ENCODE measurements around the gene USP24.
A peak's percentile ranks its signal among the peaks of the same experiment; 100 is the strongest.
"Not testable (repeated sequence)": the region's sequence is repeated elsewhere in the genome, so short reads cannot be mapped to it uniquely, and the experiment has no call there.

Gene USP24

GRCh38 chr1:55037733-55038551 lies 177.2 kb downstream of the USP24 start:
- no peak for DNase-seq (ENCODE audit: low read depth)

- DNase-seq (ENCODE audit: low read depth) = no peak
Measured at GRCh38 chr1:55035904-55036303, 179.3 kb downstream of the USP24 start.

DNA sequence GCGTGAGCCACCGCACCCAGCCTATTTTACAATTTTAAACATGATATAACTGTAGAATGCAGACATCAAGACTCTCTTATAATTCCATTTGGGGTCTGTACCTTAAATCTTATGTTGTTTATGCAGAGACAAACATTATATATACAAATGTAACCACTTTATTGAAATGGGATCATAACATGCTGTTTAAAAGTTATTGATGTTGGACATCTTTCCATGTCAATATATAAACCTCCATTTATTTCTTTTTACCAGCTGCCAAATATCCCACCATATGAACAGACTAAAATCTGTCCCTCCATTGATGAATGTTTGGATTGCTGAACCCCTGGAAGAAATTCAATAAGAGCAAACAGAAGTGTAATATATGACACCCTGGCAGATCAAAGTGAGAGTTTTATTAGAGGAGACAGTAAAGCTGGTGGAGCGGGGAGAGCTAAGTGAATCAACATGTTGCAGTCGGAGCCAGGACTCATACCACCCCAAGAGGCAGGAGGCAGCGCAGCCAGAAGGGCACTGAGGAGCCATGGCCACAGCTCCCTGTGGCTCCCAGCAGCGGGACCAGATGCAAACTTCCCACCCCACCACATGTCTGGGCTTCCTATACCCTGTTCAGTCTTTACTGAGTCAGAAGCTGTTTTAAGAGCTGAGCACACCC lies 180.6 kb downstream of the USP24 start:
- DNase-seq (ENCODE audit: low read depth) = no peak

- no peak for DNase-seq (ENCODE audit: low read depth)
Measured at GRCh38 chr1:55033265-55033614, 181.9 kb downstream of the USP24 start.

DNA sequence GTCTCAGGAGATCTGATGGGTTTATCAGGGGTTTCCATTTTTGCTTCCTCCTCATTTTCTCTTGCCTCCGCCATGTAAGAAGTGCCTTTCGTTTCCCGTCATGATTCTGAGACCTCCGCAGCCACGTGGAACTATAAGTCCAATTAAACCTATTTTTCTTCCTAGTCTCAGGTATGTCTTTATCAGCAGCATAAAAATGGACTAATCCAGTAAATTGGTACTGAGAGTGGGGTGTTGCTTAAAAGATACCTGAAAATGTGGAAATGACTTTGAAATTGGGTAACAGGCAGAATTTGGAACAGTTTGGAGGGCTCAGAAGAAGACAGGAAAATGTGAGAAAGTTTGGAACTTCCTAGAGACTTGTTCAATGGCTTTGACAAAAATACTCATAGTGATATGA lies 184.1 kb downstream of the USP24 start:
- DNase-seq (ENCODE audit: low read depth) = not testable (repeated sequence)

DNA sequence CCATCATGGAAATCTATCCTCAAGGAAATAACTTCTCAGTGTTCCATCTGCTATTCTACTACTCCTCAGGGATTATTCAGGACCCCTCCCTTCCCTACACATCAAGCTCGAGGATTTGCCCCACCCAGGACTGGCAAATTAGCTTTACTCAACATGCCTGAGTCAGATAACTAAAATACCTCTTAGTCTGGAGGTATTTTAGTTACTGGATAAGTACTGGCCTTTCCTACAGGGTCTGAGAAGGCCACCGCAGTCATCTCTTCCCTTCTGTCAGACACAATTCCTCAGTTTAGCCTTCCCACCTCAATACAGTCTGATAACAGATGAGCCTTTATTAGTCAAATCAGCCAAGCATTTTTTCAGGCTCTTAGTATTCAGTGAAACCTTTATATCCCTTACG lies 188.5 kb downstream of the USP24 start:
- DNase-seq (ENCODE audit: low read depth) = not testable (repeated sequence)

DNA sequence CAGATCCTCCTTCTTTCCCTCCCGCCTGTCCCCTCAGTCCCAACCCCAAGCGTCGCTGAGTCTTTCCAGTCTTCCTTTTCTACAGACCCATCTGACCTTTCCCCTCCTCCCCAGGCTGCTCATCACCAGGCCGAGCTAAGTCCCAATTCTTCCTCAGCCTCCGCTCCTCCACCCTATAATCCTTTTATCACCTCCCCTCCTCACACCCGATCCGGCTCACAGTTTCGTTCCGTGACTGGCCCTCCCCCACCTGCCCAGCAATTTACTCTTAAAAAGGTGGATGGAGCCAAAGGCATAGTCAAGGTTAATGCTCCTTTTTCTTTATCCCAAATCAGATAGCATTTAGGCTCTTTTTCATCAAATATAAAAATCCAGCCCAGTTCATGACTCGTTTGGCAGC lies 191.0 kb downstream of the USP24 start:
- DNase-seq (ENCODE audit: low read depth) = not testable (repeated sequence)

DNA sequence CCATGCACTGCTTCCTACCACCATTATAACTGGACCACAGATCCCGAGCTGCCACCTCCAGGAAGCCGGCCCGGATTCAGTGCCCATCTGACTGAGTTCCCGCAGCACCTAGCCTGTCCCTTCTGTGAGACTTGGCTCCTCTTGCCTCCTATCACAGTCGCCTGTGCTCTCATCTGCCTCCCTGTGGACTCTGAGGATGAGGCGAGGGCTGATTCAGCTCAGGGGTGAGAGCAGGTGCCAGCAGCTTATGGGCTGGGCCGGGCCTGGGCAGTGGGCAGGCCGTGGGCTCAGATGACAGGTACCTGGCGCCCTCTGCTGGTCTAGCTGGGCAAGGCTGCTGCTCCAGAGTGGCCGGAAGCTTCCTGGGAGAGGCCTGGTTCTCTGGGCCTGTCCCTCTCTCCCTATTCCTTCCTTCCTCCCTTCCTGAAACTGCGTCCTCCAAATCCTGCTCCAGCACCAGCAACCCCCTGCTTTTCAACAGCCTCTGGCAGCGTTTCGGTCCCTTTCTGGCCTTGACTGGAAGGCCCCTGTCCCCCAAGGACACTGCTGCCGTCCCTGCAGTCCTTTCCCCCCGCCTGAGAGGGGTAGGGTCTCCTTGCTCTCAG lies 193.1 kb downstream of the USP24 start:
- peak; percentile 42 for DNase-seq (ENCODE audit: low read depth)

DNA sequence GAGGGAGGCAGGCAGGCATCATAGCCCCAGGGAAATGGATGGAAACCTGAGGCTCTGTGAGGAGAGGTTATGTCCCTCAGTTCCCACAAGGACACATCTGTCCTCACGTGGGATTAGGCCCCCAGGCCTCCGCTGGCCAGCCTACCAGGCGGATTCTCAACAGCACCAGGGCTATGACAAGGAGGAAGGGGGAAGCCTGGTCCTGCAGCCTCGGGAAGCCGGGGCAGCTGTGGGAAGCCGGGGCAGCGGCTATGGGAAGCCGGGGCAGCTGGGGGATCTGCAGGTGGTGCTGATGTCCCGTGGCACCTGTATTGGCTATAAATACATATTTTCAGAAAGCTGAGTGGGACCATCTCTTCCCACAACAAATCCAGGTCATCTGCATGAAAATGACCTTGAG lies 196.8 kb downstream of the USP24 start:
- no peak for DNase-seq (ENCODE audit: low read depth)
